Stomach (tissue), 9 donors: Measurements from ENCODE around the gene CSNK1E. TPM values are rescaled to one million over a fixed set of nuclear protein-coding genes. Genes with fewer than 3 reads are reported as not detected.

Experiments
- DNase-seq, 2 donors: peaks; one replicate each; pipeline versions ENCODE4 v3.0.0 to v3.0.0-alpha.2; 2013 to 2019
- H3K27ac ChIP-seq, 5 donors: fragments of 200-600 bp in 4 of 5; sonication (generic) in 4 of 5; one replicate each; pipeline ENCODE4 v1.5.1; 2013 to 2019; ENCODE audit warnings: mild to moderate bottlenecking in 1 of 5, moderate library complexity in 1 of 5
- H3K27me3 ChIP-seq, 3 donors: fragments of 200-600 bp; sonication (generic); one replicate each; pipeline ENCODE4 v1.5.1; 2017 to 2019; ENCODE audit warnings: mixed run types in 1 of 3
- H3K36me3 ChIP-seq, 4 donors: fragments of 200-600 bp; sonication (generic); 1 replicate in 3 of 4; 2 replicates in 1 of 4; pipeline ENCODE4 v1.5.1; 2016 to 2019
- H3K4me1 ChIP-seq, 4 donors: fragments of 200-600 bp; sonication (generic); one replicate each; pipeline ENCODE4 v1.5.1; 2016 to 2019
- H3K4me3 ChIP-seq, 4 donors: fragments of 200-600 bp; sonication (generic) in 3 of 4; one replicate each; pipeline ENCODE4 v1.5.1; 2016 to 2019; ENCODE audit warnings: mild to moderate bottlenecking in 1 of 4
- H3K9me3 ChIP-seq, 4 donors: fragments of 200-600 bp; sonication (generic); one replicate each; pipeline ENCODE4 v1.5.1; 2016 to 2019
- CTCF ChIP-seq, 7 experiments: fragments of 450-650 bp in 4 of 7; fragments of 200-600 bp in 3 of 7; sonication (generic) in 3 of 7; IDR thresholded peaks; one replicate each; pipeline ENCODE4 v1.5.1; 2016 to 2019; ENCODE audit warnings: antibody characterized with exemption in 7 of 7, control low read depth in 2 of 7, mild to moderate bottlenecking in 1 of 7
- EP300 ChIP-seq: sonication (generic); formaldehyde crosslinking; IDR thresholded peaks from one replicate; pipeline ENCODE4 v1.6.1; 2017; ENCODE audit warnings: antibody characterized with exemption
- POLR2A ChIP-seq, 4 donors: fragments of 450-650 bp; IDR thresholded peaks; one replicate each; pipeline ENCODE4 v1.6.1; 2016; ENCODE audit warnings: antibody characterized with exemption in 4 of 4, control low read depth in 2 of 4, mild to moderate bottlenecking in 1 of 4, moderate library complexity in 1 of 4
- POLR2AphosphoS5 ChIP-seq, 3 donors: sonication (generic); formaldehyde crosslinking; IDR thresholded peaks; one replicate each; pipeline ENCODE4 v1.6.1; 2016; ENCODE audit warnings: antibody characterized with exemption in 3 of 3
- WGBS, 5 donors: extraction: QIAGEN DNeasy Blood & Tissue Kit in 3 of 5; methylation state at CpG; one replicate each; pipeline versions ENCODE4 v1.1.5 to v1.1.7; 2013 to 2018; 5-methylcytosine and 5-hydroxymethylcytosine counted together
- intact Hi-C: fragments of 100-400 bp; cut with DNase I; formaldehyde crosslinking; loops from one replicate; pipeline ENCODE4 v1.15.1; 2023; ENCODE audit warnings: low total_unique reads
- polyA plus RNA-seq, 3 donors: library from polyadenylated mRNA; stranded (reverse); fragments of 200-250 nt; gene quantifications; one replicate each; pipeline ENCODE4 v1.2.3, GENCODE V29; 2013
- total RNA-seq, 5 donors: library from RNA; depleted of rRNA; stranded (reverse); fragments of >200 nt; gene quantifications; one replicate each; pipeline versions ENCODE4 v1.1.0 to v1.2.3, GENCODE V29; 2014 to 2016
- donor health status: healthy with polysubstance abuse.
- donor health status: Bipolar disorder and iron deficiency.
- donor health status: healthy.

Gene CSNK1E
- total and polyA plus RNA-seq, 8 donors: 19.4 to 135 (median 68.1) TPM

GRCh38 chr22:38292694-38293093, 24.5 kb downstream of the CSNK1E start:
- Histone ChIP-seq H3K9me3 (no peaks in the 10 kb centered on the region), H3K4me3 (no peak overlapping the region), H3K27me3 (no peaks in the 10 kb centered on the region), H3K4me1 (peaks cover 0 to 23% (median 9%) of the 10 kb centered on the region in 4 donors), H3K36me3 (peaks cover 66 to 93% (median 82%) of the 10 kb centered on the region in 4 donors), H3K27ac (peak overlapping the region in 4 of 5 donors; percentile 11 to 75 (median 40))
- TF ChIP-seq EP300 (no peak), POLR2AphosphoS5 (IDR thresholded peaks at IDR 0.05) (no peak), POLR2A (IDR thresholded peaks at IDR 0.05) (no peak), CTCF (IDR thresholded peaks at IDR 0.05) (no peak)
- 79 to 85% (median 84%) methylated on average over 9 of the region's 9 CpGs for WGBS, 5 donors
- intact Hi-C loops: no loop called here
- no peak for DNase-seq

GRCh38 chr22:38291201-38291777, 25.9 kb downstream of the CSNK1E start:
- intact Hi-C loops: no loop called here
- no peak overlapping the region for H3K4me3 ChIP-seq
- H3K9me3 ChIP-seq: no peaks in the 10 kb centered on the region
- no peaks in the 10 kb centered on the region for H3K27me3 ChIP-seq
- WGBS, 5 donors: 54 to 74% (median 61%) methylated on average over 17 to 22 of the region's 22 CpGs
- DNase-seq: peak in 1 of 2 donors; percentile 57
- H3K4me1 ChIP-seq: peaks cover 0 to 23% (median 9%) of the 10 kb centered on the region in 4 donors
- no peak for TF ChIP-seq POLR2A (IDR thresholded peaks at IDR 0.05)
- TF ChIP-seq EP300: no peak
- TF ChIP-seq CTCF (IDR thresholded peaks at IDR 0.05): no peak
- no peak for TF ChIP-seq POLR2AphosphoS5 (IDR thresholded peaks at IDR 0.05)
- H3K27ac ChIP-seq: peak overlapping the region in 2 of 5 donors; percentile 59 to 75
- H3K36me3 ChIP-seq: peaks cover 52 to 79% (median 68%) of the 10 kb centered on the region in 4 donors

- no peak overlapping the region for H3K4me3 ChIP-seq
Measured at GRCh38 chr22:38290347-38290746, 26.9 kb downstream of the CSNK1E start.

GRCh38 chr22:38289583-38290082, 27.6 kb downstream of the CSNK1E start:
- TF ChIP-seq EP300 (no peak), POLR2AphosphoS5 (IDR thresholded peaks at IDR 0.05) (no peak), CTCF (IDR thresholded peaks at IDR 0.05) (no peak), POLR2A (IDR thresholded peaks at IDR 0.05) (no peak)
- Histone ChIP-seq H3K9me3 (no peaks in the 10 kb centered on the region), H3K4me3 (no peak overlapping the region), H3K36me3 (peaks cover 35 to 62% (median 51%) of the 10 kb centered on the region in 4 donors), H3K27me3 (no peaks in the 10 kb centered on the region), H3K4me1 (peaks cover 0 to 29% (median 12%) of the 10 kb centered on the region in 4 donors), H3K27ac (peak overlapping the region in 3 of 5 donors; percentile 15 to 59 (median 35))
- peak in 1 of 2 donors; percentile 35 for DNase-seq
- intact Hi-C loops: no loop called here
- 78 to 85% (median 82%) methylated on average over 10 to 12 of the region's 12 CpGs for WGBS, 5 donors

More at GRCh38 chr22:38290347-38290746, 26.9 kb downstream of the CSNK1E start:
- peak overlapping the region in 3 of 5 donors; percentile 15 to 59 (median 35) for H3K27ac ChIP-seq
- DNase-seq: peak in 1 of 2 donors; percentile 68
- H3K9me3 ChIP-seq: no peaks in the 10 kb centered on the region
- peaks cover 42 to 69% (median 58%) of the 10 kb centered on the region in 4 donors for H3K36me3 ChIP-seq
- WGBS, 5 donors: 47 to 72% (median 60%) methylated on average over 8 of the region's 8 CpGs
- TF ChIP-seq EP300 (no peak), POLR2A (IDR thresholded peaks at IDR 0.05) (no peak), CTCF (IDR thresholded peaks at IDR 0.05) (no peak), POLR2AphosphoS5 (IDR thresholded peaks at IDR 0.05) (peak in 1 of 3 donors; percentile 12)
- H3K4me1 ChIP-seq: peaks cover 0 to 23% (median 9%) of the 10 kb centered on the region in 4 donors
- H3K27me3 ChIP-seq: no peaks in the 10 kb centered on the region
- intact Hi-C loops: no loop called here
